ENCODE results near the gene CDH5. TPM values are rescaled to one million over a fixed set of nuclear protein-coding genes. Genes with fewer than 3 reads are reported as not detected.

The CDH5 gene
- polyA plus RNA-seq, 1 donor from 2014 or later, result 16.9 TPM

Other genes starting within 250 kb of the CDH5 start
- 6.1 TPM for gene BEAN1, start 60.6 kb downstream of the CDH5 start, polyA plus RNA-seq (ENCODE audit: insufficient read depth, low read depth, low replicate concordance)
- gene TK2, start 183.4 kb downstream of the CDH5 start, polyA plus RNA-seq (ENCODE audit: insufficient read depth, low read depth, low replicate concordance), result 18.2 TPM
- gene CKLF, start 185.9 kb downstream of the CDH5 start, polyA plus RNA-seq (ENCODE audit: insufficient read depth, low read depth, low replicate concordance), result 90.4 TPM
- gene CMTM1, start 199.7 kb downstream of the CDH5 start, polyA plus RNA-seq (ENCODE audit: insufficient read depth, low read depth, low replicate concordance), result 1.1 TPM
- 0.32 TPM for gene CMTM2, start 212.8 kb downstream of the CDH5 start, polyA plus RNA-seq (ENCODE audit: insufficient read depth, low read depth, low replicate concordance)
- 32.5 TPM for gene CMTM3, start 238.0 kb downstream of the CDH5 start, polyA plus RNA-seq (ENCODE audit: insufficient read depth, low read depth, low replicate concordance)

Measured in brain (organoid and tissue), 1 donor.